NT2/D1 (cell line): ENCODE measurements around the gene UTF1.

Source experiments
- SUZ12 ChIP-seq: IDR thresholded peaks from 2 replicates; pipeline ENCODE4 v1.6.1; 2011; ENCODE audit not compliant: insufficient read length, insufficient read depth; ENCODE audit errors: extremely low read depth
- ZNF274 ChIP-seq: IDR thresholded peaks from 2 replicates; pipeline ENCODE4 v1.6.1; 2011; ENCODE audit warnings: mild to moderate bottlenecking, low read depth, low read length

- TF ChIP-seq ZNF274 (no peak), SUZ12 (no peak)
Measured at GRCh38 chr10:133237588-133238465, 7.8 kb downstream of the UTF1 start, which contains the start of gene VENTX.
